Panc1 (cell line): Measurements from ENCODE around the gene BYSL. TPM values are rescaled to one million over a fixed set of nuclear protein-coding genes. Genes with fewer than 3 reads are reported as not detected.

Source experiments
- ATAC-seq: fragments of 200-7000 bp; cut with Tn5 transposase; 2 replicates; pipeline ENCODE4 v1.9.1; 2020; ENCODE audit warnings: mild to moderate bottlenecking, moderate library complexity
- BruUV-seq: library from RNA; stranded (reverse); fragments of 400-500 nt; replicated peaks from 2 replicates; lab custom pipeline; 2021; lab: Mats Ljungman, UMichigan
- CTCF ChIA-PET: fragments of 300-600 bp; sonication (Branson Sonifier 250); formaldehyde crosslinking; loops from one replicate; lab custom pipeline; 2022; ENCODE audit warnings: antibody characterized with exemption; lab: Charles Lee
- POLR2A ChIA-PET: fragments of 300-600 bp; sonication (Branson Sonifier 250); formaldehyde crosslinking; loops from one replicate; lab custom pipeline; 2022; ENCODE audit warnings: antibody characterized with exemption; lab: Charles Lee
- DNase-seq: peaks from one replicate; pipeline ENCODE4 v3.0.0-alpha.2; 2010; ENCODE audit warnings: low read depth, low spot score
- H3K27ac ChIP-seq: 2 replicates; pipeline ENCODE4 v1.5.1; 2011; ENCODE audit warnings: mild to moderate bottlenecking, low read length, inconsistent platforms
- H3K27me3 ChIP-seq: fragments of 200-500 bp; sonication (Bioruptor generic); 2 replicates; pipeline ENCODE4 v1.6.0; 2014; ENCODE audit warnings: low read length, inconsistent platforms; ENCODE audit not compliant: control insufficient read depth, insufficient read depth
- H3K36me3 ChIP-seq: fragments of 200-500 bp; sonication (Bioruptor generic); 2 replicates; pipeline ENCODE4 v1.5.1; 2014; ENCODE audit warnings: inconsistent platforms, mild to moderate bottlenecking, low read length, moderate library complexity; ENCODE audit not compliant: control insufficient read depth, insufficient read depth
- H3K4me1 ChIP-seq: 2 replicates; pipeline ENCODE4 v1.5.1; 2011; ENCODE audit warnings: inconsistent platforms, mild to moderate bottlenecking, low read length, moderate library complexity; ENCODE audit not compliant: control insufficient read depth, insufficient read depth
- H3K4me3 ChIP-seq, 2 experiments: 2 replicates each; pipeline ENCODE4 v1.5.1; 2011 to 2012; ENCODE audit warnings: low read depth in 2 of 2, low read length in 2 of 2, mild to moderate bottlenecking in 2 of 2, inconsistent platforms in 1 of 2, moderate library complexity in 1 of 2
- H3K9me3 ChIP-seq: fragments of 200-500 bp; sonication (Bioruptor generic); 2 replicates; pipeline ENCODE4 v1.5.1; 2014; ENCODE audit warnings: low read depth, mild to moderate bottlenecking, inconsistent platforms, low read length, moderate library complexity; ENCODE audit not compliant: control insufficient read depth, insufficient read depth
- CTCF ChIP-seq: fragments of 450-650 bp; IDR thresholded peaks from 2 replicates; pipeline ENCODE4 v1.5.1; 2017; ENCODE audit warnings: mild to moderate bottlenecking
- POLR2AphosphoS5 ChIP-seq: IDR thresholded peaks from 2 replicates; pipeline ENCODE4 v1.6.1; 2012; ENCODE audit warnings: mild to moderate bottlenecking, low read depth, low read length, moderate library complexity
- REST ChIP-seq, 2 experiments: IDR thresholded peaks; 2 replicates each; pipeline ENCODE4 v1.6.1; 2011 to 2012; ENCODE audit warnings: low read depth in 2 of 2, control low read depth in 1 of 2, low read length in 1 of 2, mild to moderate bottlenecking in 1 of 2, moderate library complexity in 1 of 2; ENCODE audit not compliant: insufficient read depth in 1 of 2
- SIN3A ChIP-seq: IDR thresholded peaks from 2 replicates; pipeline ENCODE4 v1.6.1; 2012; ENCODE audit warnings: low read depth, mild to moderate bottlenecking, low read length, moderate library complexity, borderline replicate concordance; ENCODE audit not compliant: insufficient read depth
- TCF7L2 ChIP-seq: IDR thresholded peaks from 2 replicates; pipeline ENCODE4 v1.6.1; 2011; ENCODE audit warnings: mild to moderate bottlenecking, low read depth, low read length, inconsistent platforms
- in situ Hi-C: cut with HindIII; loops from 2 replicates; pipeline ENCODE4 v1.10.0; 2016; ENCODE audit warnings: low sequenced_read_pairs, low pct_unique_long_range_greater_than_20kb
- intact Hi-C: fragments of 100-400 bp; cut with micrococcal nuclease; formaldehyde crosslinking; loops from one replicate; pipeline ENCODE4 v1.10.0; 2022; ENCODE audit not compliant: unreplicated experiment
- total RNA-seq: library from RNA; stranded (reverse); gene quantifications from one replicate; pipeline ENCODE4 v1.2.1, GENCODE V29; 2021; ENCODE audit not compliant: unreplicated experiment

BYSL gene
- total RNA-seq, 1 experiment from 2014 or later: 49.1 TPM

- H3K9me3 ChIP-seq: no peaks in the 10 kb centered on the region
- no peaks in the 10 kb centered on the region for H3K27me3 ChIP-seq
- intact Hi-C loops: no loop called here
- H3K36me3 ChIP-seq: no peaks in the 10 kb centered on the region
- no peak overlapping the region for H3K4me3 ChIP-seq
- ATAC-seq (no peak), DNase-seq (no peak)
- ChIA-PET CTCF (no interaction called here), POLR2A (no interaction called here)
- in situ Hi-C loops: no loop called here
- TF ChIP-seq POLR2AphosphoS5: no peak
- BruUV-seq: no TSS peak
- peaks cover 4% of the 10 kb centered on the region; the same call in 1 of the 2 replicates for H3K4me1 ChIP-seq
- no peak overlapping the region for H3K27ac ChIP-seq
Observed at GRCh38 chr6:41914343-41914742, 7.0 kb upstream of the BYSL start.

- CTCF ChIA-PET: no interaction called here
- intact Hi-C loops (no loop called here), in situ Hi-C loops (no loop called here)
- Histone ChIP-seq H3K4me3 (no peak overlapping the region), H3K27ac (no peak overlapping the region), H3K36me3 (no peaks in the 10 kb centered on the region), H3K9me3 (no peaks in the 10 kb centered on the region), H3K4me1 (peaks cover 10% of the 10 kb centered on the region), H3K27me3 (no peaks in the 10 kb centered on the region)
- POLR2A ChIA-PET: no interaction called here
- no TSS peak for BruUV-seq
- TF ChIP-seq POLR2AphosphoS5 (no peak), SIN3A (no peak), CTCF (no peak), TCF7L2 (no peak), REST (IDR thresholded peaks at IDR 0.05; ENCODE audit: insufficient read depth in 1 of 2, low read depth in 2 of 2, low read length in 1 of 2) (no peak)
- ATAC-seq: no peak
- DNase-seq: no peak
Observed at GRCh38 chr6:41914869-41915530, 6.3 kb upstream of the BYSL start.

- H3K4me3 ChIP-seq: no peak overlapping the region
- H3K27me3 ChIP-seq: no peaks in the 10 kb centered on the region
- no peaks in the 10 kb centered on the region for H3K9me3 ChIP-seq
- no peak for TF ChIP-seq CTCF
- TF ChIP-seq POLR2AphosphoS5: no peak
- TF ChIP-seq SIN3A: no peak
- TF ChIP-seq REST (IDR thresholded peaks at IDR 0.05; ENCODE audit: insufficient read depth in 1 of 2, low read depth in 2 of 2, low read length in 1 of 2): no peak
- no peak for TF ChIP-seq TCF7L2
- in situ Hi-C loops (no loop called here), intact Hi-C loops (no loop called here)
- peak; percentile 26; the same call in 1 of the 2 replicates for ATAC-seq
- no TSS peak for BruUV-seq
- DNase-seq: peak; percentile 88
- H3K27ac ChIP-seq: peak overlapping the region; percentile 36
- CTCF ChIA-PET: no interaction called here
- POLR2A ChIA-PET: interaction anchor here (0.7 kb wide), 1 partner anchor 102 kb away, joined by 5 read pairs; no protein-coding TSS in a partner anchor
- H3K36me3 ChIP-seq: peaks cover 12% of the 10 kb centered on the region; the same call in 1 of the 2 replicates
- peaks cover 15% of the 10 kb centered on the region for H3K4me1 ChIP-seq
Observed at GRCh38 chr6:41917528-41917927, 3.8 kb upstream of the BYSL start.
